Transverse colon (tissue), 3 donors: ENCODE measurements around the gene POMT1.

Source experiments
- EP300 ChIP-seq: sonication (generic); formaldehyde crosslinking; IDR thresholded peaks from one replicate; pipeline ENCODE4 v1.6.1; 2017; ENCODE audit warnings: antibody characterized with exemption, low read depth
- POLR2A ChIP-seq: fragments of 450-650 bp; IDR thresholded peaks from one replicate; pipeline ENCODE4 v1.6.1; 2016; ENCODE audit warnings: antibody characterized with exemption, mild to moderate bottlenecking, moderate library complexity
- POLR2AphosphoS5 ChIP-seq, 3 donors: sonication (generic); formaldehyde crosslinking; IDR thresholded peaks; one replicate each; pipeline ENCODE4 v1.6.1; 2016; ENCODE audit warnings: antibody characterized with exemption in 3 of 3

GRCh38 chr9:131492070-131492469, 10.6 kb upstream of the POMT1 start:
- TF ChIP-seq POLR2A = no peak
- no peak for TF ChIP-seq POLR2AphosphoS5 (IDR thresholded peaks at IDR 0.05)
- no peak for TF ChIP-seq EP300
